ENCODE measurements around the gene FAM228A. TPM values are rescaled to one million over a fixed set of nuclear protein-coding genes. Genes with fewer than 3 reads are reported as not detected.

The FAM228A gene
- total and polyA plus RNA-seq, 2 experiments from 2014 or later, result 2.1 TPM; not detected in 1

DNA sequence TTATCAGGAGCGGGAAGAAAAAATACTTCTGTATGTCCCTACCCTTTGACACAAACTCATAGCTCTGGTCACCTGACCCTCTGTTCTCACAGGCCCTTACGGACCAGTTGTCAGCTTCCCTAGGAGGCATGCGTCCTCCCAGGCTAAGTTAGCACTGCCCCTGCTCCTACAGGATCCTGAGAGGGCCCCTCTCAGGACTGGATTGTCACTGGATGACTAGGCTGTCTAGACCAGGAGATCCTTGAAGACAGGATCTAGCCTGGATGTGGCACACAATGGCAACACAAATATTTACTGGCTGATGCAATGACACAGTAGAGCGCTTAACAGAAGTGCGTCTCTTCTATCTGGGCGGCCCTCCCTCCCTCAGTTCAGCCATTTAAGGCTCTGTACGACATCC is 7.7 kb downstream of the FAM228A start:
- no peaks in the 10 kb centered on the region for H3K9me2 ChIP-seq (ENCODE audit: insufficient read depth)
- no peaks in the 10 kb centered on the region for H3K36me3 ChIP-seq (ENCODE audit: low read depth)
- no peaks in the 10 kb centered on the region for H4K20me1 ChIP-seq (ENCODE audit: insufficient read depth)
- in situ Hi-C loops (cut with MboI), result no loop called here
- H3K4me2 ChIP-seq (ENCODE audit: unreplicated experiment), result no peak overlapping the region
- no peak overlapping the region for H2AFZ ChIP-seq
- H3K27ac ChIP-seq, result no peak overlapping the region
- 89 to 92% methylated on average over 7 of the region's 7 CpGs for WGBS, 2 experiments (ENCODE audit: low coverage in 1 of 2, low lambda C conversion rate in 2 of 2, missing lambda C conversion rate in 2 of 2)
- no peak overlapping the region for H3K4me3 ChIP-seq
- H3K9ac ChIP-seq, result no peak overlapping the region
- H3K27me3 ChIP-seq (replicated peaks; ENCODE audit: insufficient read depth), result no peaks in the 10 kb centered on the region
- no peak for DNase-seq
- TF ChIP-seq EZH2phosphoT487 (IDR thresholded peaks at IDR 0.05; ENCODE audit: insufficient read depth, low read depth) (no peak), EZH2 (IDR thresholded peaks at IDR 0.05; ENCODE audit: insufficient read depth, poor library complexity, severe bottlenecking) (no peak)
- no peaks in the 10 kb centered on the region for H3K79me2 ChIP-seq (ENCODE audit: insufficient read depth)
- no peaks in the 10 kb centered on the region for H3K4me1 ChIP-seq (ENCODE audit: insufficient read depth)
- no peaks in the 10 kb centered on the region for H3F3A ChIP-seq (ENCODE audit: insufficient read depth)
- H3K9me3 ChIP-seq (ENCODE audit: low read depth), result no peaks in the 10 kb centered on the region

DNA sequence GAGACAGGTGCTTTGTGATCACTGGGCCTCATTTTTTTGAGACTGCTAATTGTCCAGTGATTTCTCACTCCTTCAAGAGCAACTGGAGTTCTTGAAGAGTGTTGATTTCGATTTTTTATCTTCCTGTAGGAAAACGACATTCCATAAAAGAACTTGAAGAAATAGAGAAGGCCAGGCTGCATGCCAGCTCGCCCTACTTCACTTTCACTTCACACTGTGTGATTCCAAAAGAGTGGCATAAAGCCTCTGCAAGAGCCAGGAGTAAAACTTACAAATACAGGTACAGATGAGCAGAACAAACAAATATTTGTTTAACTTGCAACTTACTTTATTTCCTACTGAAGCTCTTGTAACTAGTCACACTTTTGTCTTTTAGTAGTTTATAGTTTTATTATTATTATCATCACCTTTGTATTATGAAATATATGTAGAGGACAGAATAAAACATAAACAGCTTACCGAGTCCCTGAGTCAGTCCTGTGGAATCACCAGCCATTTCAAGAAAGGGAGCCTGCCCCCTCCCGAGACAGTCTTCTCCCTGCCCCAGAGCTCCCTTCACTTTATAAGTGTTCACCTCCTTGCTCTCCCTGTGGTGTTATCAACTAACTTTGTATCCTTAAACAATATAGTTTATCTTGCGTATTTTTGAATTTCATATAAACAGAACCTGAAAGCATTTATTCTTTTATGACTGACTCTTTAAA is 8.7 kb downstream of the FAM228A start:
- in situ Hi-C loops (cut with MboI), result no loop called here
- DNase-seq, result no peak
- no peaks in the 10 kb centered on the region for H3K27me3 ChIP-seq (replicated peaks; ENCODE audit: insufficient read depth)

DNA sequence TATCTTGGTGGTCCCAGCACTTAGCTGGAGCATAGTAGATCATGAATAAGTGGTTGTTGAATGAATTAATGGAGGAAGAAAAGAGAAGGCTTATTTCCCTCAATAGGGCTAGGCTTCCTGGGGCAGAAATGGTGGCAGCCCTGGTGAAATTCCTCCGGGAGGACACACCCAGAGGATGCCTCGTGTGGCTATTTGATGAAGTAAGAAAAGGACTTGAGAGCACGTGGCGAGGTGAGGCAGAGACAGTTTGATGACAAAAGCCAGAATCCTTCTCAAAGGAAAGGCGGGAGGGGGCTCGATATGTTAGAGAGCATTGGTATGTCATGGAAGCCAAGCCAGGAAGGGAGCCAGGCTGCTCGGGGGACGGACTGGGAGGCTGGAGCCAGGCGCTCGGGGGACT is 14.7 kb downstream of the FAM228A start:
- Histone ChIP-seq H3K27ac (no peak overlapping the region), H3K4me3 (no peak overlapping the region), H3K9ac (no peak overlapping the region), H2AFZ (no peak overlapping the region), H3K9me3 (ENCODE audit: low read depth) (no peaks in the 10 kb centered on the region), H3K79me2 (ENCODE audit: insufficient read depth) (no peaks in the 10 kb centered on the region), H3K9me2 (ENCODE audit: insufficient read depth) (no peaks in the 10 kb centered on the region), H3F3A (ENCODE audit: insufficient read depth) (no peaks in the 10 kb centered on the region), H4K20me1 (ENCODE audit: insufficient read depth) (no peaks in the 10 kb centered on the region), H3K27me3 (replicated peaks; ENCODE audit: insufficient read depth) (no peaks in the 10 kb centered on the region), H3K4me1 (ENCODE audit: insufficient read depth) (no peaks in the 10 kb centered on the region), H3K4me2 (ENCODE audit: unreplicated experiment) (no peak overlapping the region), H3K36me3 (ENCODE audit: low read depth) (no peaks in the 10 kb centered on the region)
- in situ Hi-C loops (cut with MboI), result no loop called here
- no peak for DNase-seq
- TF ChIP-seq EZH2 (IDR thresholded peaks at IDR 0.05; ENCODE audit: insufficient read depth, poor library complexity, severe bottlenecking) (no peak), EZH2phosphoT487 (IDR thresholded peaks at IDR 0.05; ENCODE audit: insufficient read depth, low read depth) (no peak)
- 55 to 60% methylated on average over 10 of the region's 10 CpGs for WGBS, 2 experiments (ENCODE audit: low coverage in 1 of 2, low lambda C conversion rate in 2 of 2, missing lambda C conversion rate in 2 of 2)

More for the DNA sequence above, 8.7 kb downstream of the FAM228A start:
- no peak overlapping the region for H3K27ac ChIP-seq
- H3K4me3 ChIP-seq, result no peak overlapping the region
- 69 to 72% methylated on average over 6 of the region's 6 CpGs for WGBS, 2 experiments (ENCODE audit: low coverage in 1 of 2, low lambda C conversion rate in 2 of 2, missing lambda C conversion rate in 2 of 2)
- no peak overlapping the region for H3K4me2 ChIP-seq (ENCODE audit: unreplicated experiment)
- H3K36me3 ChIP-seq (ENCODE audit: low read depth), result no peaks in the 10 kb centered on the region
- no peak overlapping the region for H2AFZ ChIP-seq
- H3K79me2 ChIP-seq (ENCODE audit: insufficient read depth), result no peaks in the 10 kb centered on the region
- TF ChIP-seq EZH2 (IDR thresholded peaks at IDR 0.05; ENCODE audit: insufficient read depth, poor library complexity, severe bottlenecking) (no peak), EZH2phosphoT487 (IDR thresholded peaks at IDR 0.05; ENCODE audit: insufficient read depth, low read depth) (no peak)
- H3F3A ChIP-seq (ENCODE audit: insufficient read depth), result no peaks in the 10 kb centered on the region
- H3K9me2 ChIP-seq (ENCODE audit: insufficient read depth), result no peaks in the 10 kb centered on the region
- H3K9ac ChIP-seq, result no peak overlapping the region
- no peaks in the 10 kb centered on the region for H4K20me1 ChIP-seq (ENCODE audit: insufficient read depth)
- no peaks in the 10 kb centered on the region for H3K4me1 ChIP-seq (ENCODE audit: insufficient read depth)
- H3K9me3 ChIP-seq (ENCODE audit: low read depth), result no peaks in the 10 kb centered on the region

DNA sequence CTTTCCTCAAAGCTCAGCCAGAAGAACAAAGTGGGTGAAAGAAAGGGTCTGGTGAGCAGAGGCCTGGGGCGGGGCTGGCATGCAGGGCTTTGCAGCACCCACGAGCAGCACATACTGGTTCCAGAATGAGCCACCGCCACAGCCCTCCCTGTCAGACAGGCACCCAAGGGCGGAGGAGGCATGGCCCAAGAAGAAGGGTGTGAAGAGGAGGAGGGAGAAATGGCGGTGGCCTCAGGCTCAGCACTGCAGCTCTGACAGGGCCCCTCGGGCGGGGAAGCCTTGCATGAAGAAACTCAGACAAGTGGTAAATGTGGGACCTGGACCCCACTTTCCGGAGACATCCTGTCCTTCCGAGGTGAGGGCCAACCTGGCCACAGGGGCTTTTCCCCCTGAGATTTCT is 15.7 kb downstream of the FAM228A start:
- WGBS, 2 experiments (ENCODE audit: low coverage in 1 of 2, low lambda C conversion rate in 2 of 2, missing lambda C conversion rate in 2 of 2), result 74 to 78% methylated on average over 9 of the region's 9 CpGs
- Histone ChIP-seq H3K4me1 (ENCODE audit: insufficient read depth) (no peaks in the 10 kb centered on the region), H4K20me1 (ENCODE audit: insufficient read depth) (no peaks in the 10 kb centered on the region), H3F3A (ENCODE audit: insufficient read depth) (no peaks in the 10 kb centered on the region), H3K79me2 (ENCODE audit: insufficient read depth) (no peaks in the 10 kb centered on the region), H3K4me3 (no peak overlapping the region), H3K9ac (no peak overlapping the region), H3K9me3 (ENCODE audit: low read depth) (no peaks in the 10 kb centered on the region), H3K36me3 (ENCODE audit: low read depth) (no peaks in the 10 kb centered on the region), H3K27ac (no peak overlapping the region), H3K4me2 (ENCODE audit: unreplicated experiment) (no peak overlapping the region), H3K9me2 (ENCODE audit: insufficient read depth) (no peaks in the 10 kb centered on the region), H3K27me3 (replicated peaks; ENCODE audit: insufficient read depth) (no peaks in the 10 kb centered on the region), H2AFZ (no peak overlapping the region)
- DNase-seq, result no peak
- in situ Hi-C loops (cut with MboI), result no loop called here
- TF ChIP-seq EZH2 (IDR thresholded peaks at IDR 0.05; ENCODE audit: insufficient read depth, poor library complexity, severe bottlenecking) (no peak), EZH2phosphoT487 (IDR thresholded peaks at IDR 0.05; ENCODE audit: insufficient read depth, low read depth) (no peak)
